Posterior vena cava (tissue), 2 donors: ENCODE data around the gene RXRG. TPM values are rescaled to one million over a fixed set of nuclear protein-coding genes. Genes with fewer than 3 reads are reported as not detected.
"Not testable (repeated sequence)": the region's sequence is repeated elsewhere in the genome, so short reads cannot be mapped to it uniquely, and the experiment has no call there.

ENCODE experiments used
- DNase-seq: peaks from one replicate; pipeline ENCODE4 v3.0.0-alpha.2; 2020; ENCODE audit warnings: low spot score
- intact Hi-C, 2 donors: fragments of 100-400 bp; cut with DNase I; formaldehyde crosslinking; loops; one replicate each; pipeline versions ENCODE4 v1.14.1 to v1.14.2; 2022 to 2023
- long read RNA-seq, 2 donors: library from polyadenylated mRNA; unstranded; transcript quantifications; one replicate each; pipeline ENCODE4 v2.0.0, GENCODE V29; 2020 to 2021
- total RNA-seq, 2 donors: library from RNA; stranded (reverse); fragmentation: NEBNext Ultra II Directional; extraction: Animal tissue kit (Norgen Biotek cat#: 25700); gene quantifications; one replicate each; pipeline ENCODE4 v1.2.1, GENCODE V29; 2021
- donor health status: DM: yes; HTN: yes; CAD: no.
- donor health status: DM: yes; HTN: yes; CAD: no.

The RXRG gene
- under 1 TPM; 0.52 to 0.56 TPM for total RNA-seq
- long read RNA-seq, donor 1, partial matches to known transcripts, result 0 of 1 reads
- long read RNA-seq, donor 1, other reads (novel, unspliced or antisense), result 0 of 1 reads
- long read RNA-seq, donor 2, result 0 reads

- no peak for DNase-seq
These were observed at the start of gene RXRG for GRCh38 chr1:165444897-165445370. Gene RXRG, minus strand, starts transcription at chr1:165445126. Its CDS starts 233 bp downstream, at chr1:165444893.

GRCh38 chr1:165492845-165493373 is 48.0 kb upstream of the RXRG start:
- intact Hi-C loops, result no loop called here
- no peak for DNase-seq

More at GRCh38 chr1:165444897-165445370, at the start of gene RXRG:
- intact Hi-C loops, result no loop called here

- no peak for DNase-seq
- intact Hi-C loops, result no loop called here
These were observed 45.2 kb upstream of the RXRG start for GRCh38 chr1:165490175-165490574.

GRCh38 chr1:165487921-165488320 is 43.0 kb upstream of the RXRG start:
- no peak for DNase-seq
- intact Hi-C loops, result no loop called here

DNA sequence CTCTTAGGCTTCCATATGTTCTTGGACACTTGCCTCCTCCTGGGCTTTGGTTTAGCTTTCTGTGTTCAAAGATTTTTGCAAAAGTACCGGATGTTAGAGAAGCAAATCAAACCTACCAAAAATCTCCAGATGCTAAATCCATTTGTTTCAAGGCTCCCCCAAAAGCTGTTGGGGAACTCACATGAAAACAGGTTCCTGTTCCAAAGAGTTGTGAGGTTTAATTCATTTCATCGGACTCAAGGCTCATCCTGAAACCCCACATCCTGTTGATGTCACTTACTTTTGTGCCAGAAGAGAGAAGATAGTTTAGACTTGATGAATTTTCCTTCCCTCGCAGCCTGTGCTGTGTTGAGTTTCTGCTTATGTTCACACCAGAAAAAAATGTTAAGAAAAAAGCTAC is 41.7 kb upstream of the RXRG start:
- DNase-seq, result no peak
- intact Hi-C loops, result no loop called here

DNA sequence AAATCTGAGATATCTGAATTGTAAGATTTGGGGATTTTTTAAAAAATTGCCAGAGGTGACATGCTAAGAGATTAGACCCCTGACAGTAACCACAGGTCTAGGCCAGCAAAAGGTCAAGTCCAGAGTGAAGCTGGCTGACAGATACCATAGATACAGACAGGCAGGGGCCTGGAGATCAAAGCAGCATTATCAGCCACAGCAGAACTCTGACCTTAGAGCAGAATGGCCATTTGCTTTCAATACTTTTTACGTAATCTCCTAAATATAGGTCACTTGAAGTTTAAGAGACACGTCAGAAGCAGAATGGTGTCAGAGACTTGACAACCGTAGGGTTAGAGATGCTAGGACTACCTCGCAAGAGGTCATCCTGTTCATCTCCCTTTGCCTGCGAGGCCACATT is 40.8 kb upstream of the RXRG start:
- intact Hi-C loops, result no loop called here

DNA sequence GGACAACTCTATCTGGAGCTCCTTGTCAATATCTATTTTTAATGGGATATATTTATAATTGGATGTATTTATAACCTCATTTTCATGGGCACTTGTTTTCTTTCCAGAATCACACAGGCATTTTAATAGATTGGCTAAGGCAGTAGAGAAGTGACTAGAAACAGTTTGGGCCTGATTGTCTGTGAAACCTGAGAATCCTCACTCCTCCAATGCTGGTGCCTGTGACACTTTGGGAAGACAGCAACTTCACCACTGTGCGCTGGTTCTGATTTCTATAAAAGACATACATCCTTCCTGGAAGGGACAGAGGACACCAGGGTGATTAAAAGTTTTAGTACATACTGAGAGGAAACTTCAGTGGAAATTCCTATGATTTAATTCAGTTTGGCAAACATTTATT is 39.6 kb upstream of the RXRG start:
- intact Hi-C loops, result no loop called here
- DNase-seq, result no peak

More for the DNA sequence above, 40.8 kb upstream of the RXRG start:
- no peak for DNase-seq

DNA sequence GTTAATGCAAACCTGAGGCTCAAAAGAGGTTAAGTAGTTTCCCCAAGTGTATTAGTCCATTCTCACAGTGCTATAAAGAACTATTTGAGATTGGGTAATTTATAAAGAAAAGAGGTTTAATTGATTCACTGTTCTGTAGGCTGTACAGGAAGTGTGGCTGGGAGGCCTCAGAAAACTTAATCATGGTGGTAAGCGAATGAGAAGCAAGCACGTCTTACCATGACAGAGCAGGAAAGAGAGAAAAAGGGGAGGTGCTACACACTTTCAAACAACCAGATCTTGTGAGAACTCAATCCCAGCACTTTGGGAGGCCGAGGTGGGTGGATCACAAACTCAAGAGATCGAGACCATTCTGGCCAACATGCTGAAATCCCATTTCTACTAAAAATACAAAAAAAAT is 38.5 kb upstream of the RXRG start:
- no peak for DNase-seq
- intact Hi-C loops, result no loop called here

GRCh38 chr1:165481820-165482532 is 37.0 kb upstream of the RXRG start:
- no peak for DNase-seq
- intact Hi-C loops, result no loop called here

- intact Hi-C loops, result no loop called here
These were observed 31.9 kb upstream of the RXRG start for GRCh38 chr1:165476776-165477175.

DNA sequence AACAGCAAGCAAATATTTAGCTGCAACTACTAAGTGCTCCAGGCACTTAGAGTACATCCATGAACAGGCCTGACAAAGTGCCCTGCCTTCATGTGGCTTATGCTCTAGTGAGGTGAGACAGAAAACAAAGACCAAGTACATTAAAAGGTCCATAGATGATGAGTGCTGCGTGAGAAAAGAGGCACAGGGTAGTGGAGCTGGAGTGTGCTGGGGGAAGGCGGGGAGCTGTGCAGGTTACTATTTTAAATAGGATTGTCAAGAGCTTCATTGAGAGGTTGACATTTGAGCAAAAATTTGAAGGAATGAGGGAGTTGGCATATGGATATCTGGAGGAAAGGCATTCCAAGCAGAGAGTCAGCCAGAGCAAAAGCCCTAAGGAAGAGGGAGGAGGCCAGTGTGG is 29.3 kb upstream of the RXRG start:
- DNase-seq, result no peak
- intact Hi-C loops, result no loop called here

More at GRCh38 chr1:165476776-165477175, 31.9 kb upstream of the RXRG start:
- no peak for DNase-seq

GRCh38 chr1:165473081-165473480 is 28.2 kb upstream of the RXRG start:
- intact Hi-C loops, result no loop called here
- DNase-seq, result no peak

DNA sequence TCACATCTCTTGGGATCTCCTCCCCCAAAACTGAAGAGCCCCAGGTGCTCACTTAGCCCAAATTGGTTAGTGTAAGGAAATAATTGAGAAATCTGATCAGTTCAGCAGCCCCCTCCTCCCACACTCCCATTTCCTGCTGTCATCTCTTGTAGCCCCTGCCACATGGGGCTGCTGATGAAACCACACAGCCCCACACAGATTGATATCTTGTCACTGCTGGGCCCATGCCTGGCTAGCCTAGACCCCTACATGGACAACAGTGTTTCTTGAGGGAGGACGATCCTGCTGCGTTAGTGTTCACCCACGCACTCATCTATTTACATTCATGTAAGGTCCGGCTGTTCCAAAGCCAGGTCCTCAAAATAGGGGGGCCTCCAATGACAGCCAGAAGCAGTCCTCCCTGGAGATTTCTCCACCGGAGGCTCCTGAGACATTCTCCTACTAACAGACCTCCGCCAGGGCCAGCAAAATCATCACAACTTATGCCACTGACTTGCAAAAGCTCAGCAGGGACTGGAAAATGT is 23.9 kb upstream of the RXRG start:
- DNase-seq, result no peak
- intact Hi-C loops, result no loop called here

DNA sequence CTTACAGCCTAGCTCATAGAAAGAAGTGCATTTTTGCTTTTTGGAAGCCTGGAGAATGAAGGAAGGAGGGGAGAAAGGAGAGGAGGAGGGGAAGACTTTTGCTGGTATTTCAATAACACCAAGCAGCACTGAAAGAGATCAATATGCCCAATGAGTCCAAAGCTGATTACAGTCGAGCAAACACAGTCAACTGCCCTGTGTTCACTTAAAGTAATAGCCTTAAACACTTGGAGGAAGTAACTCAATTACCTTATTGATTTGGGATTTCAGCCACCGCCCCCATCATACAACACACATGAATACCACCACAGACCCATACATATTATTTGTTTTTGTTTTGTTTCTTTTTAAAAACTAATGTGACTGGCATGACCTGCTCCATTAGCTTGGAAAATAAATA is 23.3 kb upstream of the RXRG start:
- intact Hi-C loops, result no loop called here
- no peak for DNase-seq

DNA sequence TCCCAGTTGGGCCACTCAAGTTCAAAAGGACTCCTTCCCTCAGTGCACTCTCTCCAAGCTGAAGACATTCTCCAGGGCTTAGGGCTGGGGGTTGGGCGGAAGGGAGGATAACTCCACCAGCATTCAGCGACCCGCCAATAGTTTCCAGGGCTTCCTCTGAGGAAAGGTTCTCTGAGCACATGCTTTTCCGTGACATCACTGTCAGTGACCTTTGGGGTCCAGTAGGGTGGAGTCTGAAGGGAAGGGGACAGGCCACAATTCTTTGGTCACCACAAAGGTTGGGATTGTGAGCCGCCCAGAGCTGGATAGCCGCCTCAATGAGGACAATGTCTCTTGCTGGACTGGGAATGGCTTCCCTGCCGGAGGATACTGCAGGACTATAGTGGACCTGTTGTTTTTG is 22.8 kb upstream of the RXRG start:
- no peak for DNase-seq
- intact Hi-C loops, result no loop called here

- no peak for DNase-seq
- intact Hi-C loops, result no loop called here
These were observed 19.1 kb upstream of the RXRG start for GRCh38 chr1:165463978-165464377.

DNA sequence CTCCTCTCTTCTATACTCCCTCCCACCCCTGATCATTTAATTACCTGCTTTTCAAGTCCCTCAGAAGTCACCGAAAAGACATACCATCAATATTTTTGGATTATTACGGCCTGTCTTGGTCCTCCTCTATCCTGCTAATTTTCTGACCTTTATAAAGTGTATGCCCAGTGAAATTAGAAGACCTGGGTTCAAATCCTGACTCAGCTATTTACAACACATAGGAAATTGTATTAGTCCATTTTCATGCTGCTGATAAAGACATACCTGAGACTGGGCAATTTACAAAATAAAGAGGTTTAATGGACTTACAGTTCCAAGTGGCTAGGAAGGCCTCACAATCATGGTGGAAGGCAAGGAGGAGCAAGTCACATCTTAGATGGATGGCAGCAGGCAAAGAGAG is 14.8 kb upstream of the RXRG start:
- DNase-seq, intact Hi-C loops: not testable (repeated sequence)

DNA sequence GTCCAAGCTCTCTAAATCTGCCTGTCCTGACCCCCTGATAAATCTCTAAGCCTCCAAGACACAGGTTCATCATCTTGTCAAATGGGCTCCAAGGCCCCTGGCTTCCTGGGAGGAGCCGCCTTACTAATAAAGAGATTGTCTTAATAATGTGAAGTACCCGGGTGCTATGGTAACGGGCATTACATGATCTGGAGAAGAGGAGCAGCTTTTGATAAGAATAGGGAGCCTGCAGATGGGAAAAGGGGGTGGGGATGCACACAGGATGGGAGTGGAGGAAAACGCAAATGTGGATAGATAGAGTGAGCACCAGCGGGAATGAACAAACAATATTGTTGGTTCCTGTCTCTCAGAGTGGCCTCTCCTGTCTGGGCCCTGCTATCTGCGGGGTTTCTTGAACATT is 11.9 kb upstream of the RXRG start:
- DNase-seq, result no peak
- intact Hi-C loops, result no loop called here

DNA sequence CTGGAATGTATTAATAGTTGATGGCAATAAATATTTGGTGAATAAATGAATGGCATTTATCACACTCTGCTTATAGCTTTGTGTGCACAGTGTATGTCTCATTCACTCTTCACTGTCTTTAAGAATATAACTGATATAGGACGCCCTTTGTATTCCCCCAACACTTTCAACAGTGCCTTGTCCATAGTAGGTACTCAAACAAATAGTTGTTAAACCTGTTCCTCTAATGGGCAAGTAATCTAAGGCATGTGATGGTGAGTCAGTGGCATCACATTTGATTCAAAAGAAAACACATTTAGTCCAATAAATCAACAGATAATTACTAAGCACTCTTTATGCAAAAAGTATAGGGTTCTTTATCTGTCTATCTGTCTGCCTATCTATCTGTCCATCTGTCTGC is 11.2 kb upstream of the RXRG start:
- intact Hi-C loops, result no loop called here
- no peak for DNase-seq

DNA sequence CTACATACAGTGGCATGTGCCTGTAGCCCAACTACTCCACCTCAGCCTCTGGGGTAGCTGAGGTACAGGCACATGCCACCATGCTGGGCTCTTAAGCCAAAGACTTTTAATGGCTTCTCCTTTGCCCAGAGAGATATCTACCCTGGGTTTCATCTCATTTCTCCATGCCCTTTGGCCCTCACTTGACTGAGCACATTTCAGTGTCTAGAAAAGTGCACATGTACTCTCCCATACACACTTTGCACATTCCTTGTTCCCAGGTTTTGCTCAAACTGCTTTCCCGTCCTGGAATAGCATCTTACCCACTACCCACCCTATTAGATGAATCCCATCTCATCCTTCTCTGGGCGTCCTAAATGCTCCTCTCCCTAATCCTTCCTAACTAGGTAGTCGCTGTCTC is 10.2 kb upstream of the RXRG start:
- no peak for DNase-seq
- intact Hi-C loops, result no loop called here

DNA sequence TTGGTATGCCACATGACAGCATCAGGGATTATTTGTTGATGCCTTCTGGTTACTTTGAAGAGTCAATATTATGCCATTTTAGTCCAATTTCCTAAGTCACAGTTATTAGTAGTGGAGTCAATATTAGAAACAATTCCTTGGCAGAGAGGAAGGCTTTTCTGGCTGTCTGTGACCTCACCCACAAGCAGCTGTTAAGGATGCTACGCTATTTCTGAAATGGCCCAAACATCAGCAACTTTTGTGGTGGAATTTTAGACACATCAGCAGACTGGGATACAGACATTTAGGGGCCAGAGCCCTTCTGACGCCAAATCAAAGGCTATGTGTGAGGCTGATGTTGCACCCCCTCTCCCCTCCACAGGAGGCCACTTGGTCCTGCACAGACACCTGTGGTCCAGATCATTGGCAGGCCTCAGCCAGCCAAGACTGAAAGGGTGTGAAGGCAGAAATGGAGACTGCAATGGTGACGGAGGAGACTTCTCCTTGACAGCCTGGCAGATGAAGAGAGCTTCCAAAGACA is 9.2 kb upstream of the RXRG start:
- intact Hi-C loops, result no loop called here
- DNase-seq, result no peak
